GM23338 (cell line): Measurements from ENCODE around the gene CDK14. TPM values are rescaled to one million over a fixed set of nuclear protein-coding genes. Genes with fewer than 3 reads are reported as not detected.

Source experiments
- ATAC-seq: fragments of 200-7000 bp; cut with Tn5 transposase; 3 replicates; pipeline ENCODE4 v1.9.1; 2020
- DNase-seq: peaks from one replicate; pipeline ENCODE4 v3.0.0-alpha.2; 2015; ENCODE audit warnings: low spot score
- H2AFZ ChIP-seq: fragments of 200-600 bp; sonication (generic); 2 replicates; pipeline ENCODE4 v1.8.0; 2016; ENCODE audit warnings: antibody characterized with exemption, mild to moderate bottlenecking, moderate library complexity
- H3F3A ChIP-seq: fragments of 200-600 bp; sonication (generic); replicated peaks from 2 replicates; pipeline ENCODE4 v1.8.0; 2017; ENCODE audit warnings: antibody characterized with exemption, mixed run types, low read depth
- H3K27ac ChIP-seq: fragments of 200-600 bp; sonication (generic); 2 replicates; pipeline ENCODE4 v1.6.1; 2016; ENCODE audit warnings: low read depth
- H3K27me3 ChIP-seq: fragments of 200-600 bp; sonication (generic); 2 replicates; pipeline ENCODE4 v1.8.0; 2016; ENCODE audit warnings: mild to moderate bottlenecking, mixed run types, moderate library complexity; ENCODE audit not compliant: insufficient read depth
- H3K36me3 ChIP-seq: fragments of 200-600 bp; sonication (generic); 2 replicates; pipeline ENCODE4 v1.8.0; 2016; ENCODE audit warnings: mild to moderate bottlenecking; ENCODE audit not compliant: insufficient read depth
- H3K4me1 ChIP-seq: fragments of 200-600 bp; sonication (generic); 2 replicates; pipeline ENCODE4 v1.8.0; 2016; ENCODE audit warnings: mild to moderate bottlenecking, moderate library complexity; ENCODE audit not compliant: insufficient read depth
- H3K4me2 ChIP-seq: fragments of 200-600 bp; sonication (generic); 2 replicates; pipeline ENCODE4 v1.7.1; 2017; ENCODE audit warnings: mixed run types
- H3K4me3 ChIP-seq: fragments of 200-600 bp; sonication (generic); 2 replicates; pipeline ENCODE4 v1.6.1; 2016; ENCODE audit warnings: mixed run types
- H3K79me2 ChIP-seq: fragments of 200-600 bp; sonication (generic); replicated peaks from 2 replicates; pipeline ENCODE4 v1.8.0; 2017; ENCODE audit warnings: mild to moderate bottlenecking; ENCODE audit not compliant: insufficient read depth
- H3K9me2 ChIP-seq: fragments of 200-600 bp; sonication (generic); 2 replicates; pipeline ENCODE4 v1.8.0; 2017; ENCODE audit not compliant: insufficient read depth
- H4K20me1 ChIP-seq: fragments of 200-600 bp; sonication (generic); replicated peaks from 2 replicates; pipeline ENCODE4 v1.8.0; 2017; ENCODE audit warnings: mild to moderate bottlenecking; ENCODE audit not compliant: insufficient read depth
- H3K27ac Mint-ChIP-seq: 2 replicates; pipeline ENCODE4 v1.8.0; 2020; ENCODE audit warnings: inconsistent platforms, mild to moderate bottlenecking, moderate library complexity, mixed read lengths
- H3K27me3 Mint-ChIP-seq: 3 replicates; pipeline ENCODE4 v1.8.0; 2022; ENCODE audit warnings: low read depth, mild to moderate bottlenecking, moderate library complexity, mixed read lengths, inconsistent platforms; ENCODE audit not compliant: insufficient read depth, poor library complexity
- H3K36me3 Mint-ChIP-seq: 3 replicates; pipeline ENCODE4 v1.8.0; 2021; ENCODE audit warnings: low read depth, mild to moderate bottlenecking, inconsistent platforms, moderate library complexity, mixed read lengths
- H3K4me1 Mint-ChIP-seq: 3 replicates; pipeline ENCODE4 v1.8.0; 2020; ENCODE audit warnings: mild to moderate bottlenecking, inconsistent platforms, mixed read lengths
- H3K4me3 Mint-ChIP-seq: 3 replicates; pipeline ENCODE4 v1.8.0; 2021; ENCODE audit warnings: moderate library complexity, mild to moderate bottlenecking, inconsistent platforms, mixed read lengths
- H3K9me3 Mint-ChIP-seq: 3 replicates; pipeline ENCODE4 v1.8.0; 2020; ENCODE audit warnings: moderate library complexity, mild to moderate bottlenecking, inconsistent platforms, mixed read lengths
- CREB1 ChIP-seq: fragments of 250-450 bp; sonication (Bioruptor Pico); IDR thresholded peaks from 2 replicates; pipeline ENCODE4 v1.5.0; 2020; ENCODE audit warnings: low read depth, mild to moderate bottlenecking, moderate library complexity
- EZH2 ChIP-seq: fragments of 200-600 bp; sonication (generic); IDR thresholded peaks from one replicate; pipeline ENCODE4 v1.8.0; 2017; ENCODE audit warnings: antibody characterized with exemption, mild to moderate bottlenecking, low read depth; ENCODE audit not compliant: unreplicated experiment
- EZH2phosphoT487 ChIP-seq: fragments of 200-600 bp; sonication (generic); IDR thresholded peaks from one replicate; pipeline ENCODE4 v1.8.1; 2018; ENCODE audit warnings: antibody characterized with exemption; ENCODE audit not compliant: unreplicated experiment
- JUNB ChIP-seq: IDR thresholded peaks from one replicate; pipeline ENCODE4 v1.6.1; 2016; ENCODE audit warnings: antibody characterized with exemption; ENCODE audit not compliant: unreplicated experiment
- NANOG ChIP-seq: IDR thresholded peaks from 2 replicates; pipeline ENCODE4 v1.6.1; 2016; ENCODE audit warnings: antibody characterized with exemption, borderline replicate concordance
- POLR2AphosphoS5 ChIP-seq: IDR thresholded peaks from 2 replicates; pipeline ENCODE4 v1.6.1; 2016; ENCODE audit warnings: antibody characterized with exemption, low read depth
- STAT1 ChIP-seq: IDR thresholded peaks from one replicate; pipeline ENCODE4 v1.6.1; 2016; ENCODE audit warnings: antibody characterized with exemption; ENCODE audit not compliant: unreplicated experiment
- ZNF114 ChIP-seq: fragments of 250-450 bp; sonication (Bioruptor Pico); IDR thresholded peaks from 2 replicates; pipeline ENCODE4 v1.5.0; 2020; ENCODE audit warnings: mild to moderate bottlenecking, moderate library complexity
- ZNF331 ChIP-seq: fragments of 250-450 bp; sonication (Bioruptor Pico); IDR thresholded peaks from 2 replicates; pipeline ENCODE4 v1.5.0; 2020; ENCODE audit warnings: low read depth, mild to moderate bottlenecking, moderate library complexity
- polyA plus RNA-seq: library from polyadenylated mRNA; unstranded; fragments of >200 nt; fragmentation: Nextera tagmentation; extraction: Ambion mirVana; gene quantifications from 2 replicates; pipeline ENCODE4 v1.2.1, GENCODE V29; 2016
- total RNA-seq: library from RNA; depleted of rRNA; stranded (reverse); fragments of >200 nt; shearing (Covaris generic); gene quantifications from 2 replicates; pipeline ENCODE4 v1.2.3, GENCODE V29; 2014
- TF ChIP-seq, protein P1 (sequence below): fragments of 250-450 bp; sonication (Bioruptor Pico); IDR thresholded peaks from 2 replicates; pipeline ENCODE4 v1.5.0; 2020; ENCODE audit warnings: mild to moderate bottlenecking, moderate library complexity
- TF ChIP-seq, protein P2 (sequence below), 2 experiments: fragments of 200-600 bp in 1 of 2; sonication (generic) in 1 of 2; conservative IDR thresholded peaks; 2 replicates each; pipeline versions ENCODE4 v1.5.1 to v1.6.1; 2016 to 2017; ENCODE audit warnings: antibody characterized with exemption in 2 of 2, low read depth in 2 of 2, mild to moderate bottlenecking in 2 of 2, moderate library complexity in 1 of 2
- TF ChIP-seq, protein P3 (sequence below): IDR thresholded peaks from 2 replicates; pipeline ENCODE4 v1.6.1; 2016; ENCODE audit warnings: antibody characterized with exemption
- TF ChIP-seq, protein P4 (sequence below): IDR thresholded peaks from one replicate; pipeline ENCODE4 v1.6.1; 2018; ENCODE audit warnings: antibody characterized with exemption; ENCODE audit not compliant: unreplicated experiment

CDK14 gene
- total and polyA plus RNA-seq, 2 experiments from 2014 or later, result 11.2 to 24.0 TPM

DNA sequence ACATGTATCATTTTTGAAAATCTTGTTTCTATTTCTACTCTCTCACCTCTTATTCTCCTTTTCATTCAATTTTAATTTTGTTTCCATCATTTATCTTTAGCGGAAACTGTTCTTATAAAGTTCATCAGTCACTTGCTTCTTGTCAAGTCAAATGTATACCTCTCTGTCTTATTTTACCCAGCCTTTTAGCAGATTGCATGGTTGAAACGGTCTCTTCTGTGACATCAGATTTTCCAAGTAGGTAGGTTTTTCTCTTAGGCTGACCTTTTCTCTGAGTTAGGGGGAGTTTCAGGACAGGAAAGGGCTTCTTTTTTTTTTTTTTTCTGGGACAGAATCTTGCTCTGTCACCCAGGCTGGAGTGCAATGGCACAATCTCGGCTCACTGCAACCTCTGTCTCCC lies 195.5 kb downstream of the CDK14 start:
- Histone ChIP-seq H4K20me1 (no peaks in the 10 kb centered on the region), H3K9me2 (no peaks in the 10 kb centered on the region), H3F3A (no peaks in the 10 kb centered on the region), H3K27ac (no peak overlapping the region), H3K4me2 (no peak overlapping the region), H3K79me2 (no peaks in the 10 kb centered on the region), H3K27me3 (no peaks in the 10 kb centered on the region), H3K4me3 (no peak overlapping the region), H3K36me3 (peaks cover 17% of the 10 kb centered on the region), H2AFZ (no peak overlapping the region), H3K4me1 (no peaks in the 10 kb centered on the region)
- peaks cover 41% of the 10 kb centered on the region for H3K36me3 Mint-ChIP-seq
- DNase-seq (no peak), ATAC-seq (no peak)
- peaks cover 5% of the 10 kb centered on the region; the same call in 2 of the 3 replicates for H3K4me1 Mint-ChIP-seq
- peaks cover 31% of the 10 kb centered on the region for H3K9me3 Mint-ChIP-seq
- TF ChIP-seq EZH2 (no peak), JUNB (no peak), CREB1 (CRISPR knock-in tag) (no peak), ZNF114 (CRISPR knock-in tag) (no peak), ZNF331 (CRISPR knock-in tag) (no peak), NANOG (no peak), EZH2phosphoT487 (no peak), POLR2AphosphoS5 (no peak), STAT1 (no peak)
- TF ChIP-seq, protein P1, sequence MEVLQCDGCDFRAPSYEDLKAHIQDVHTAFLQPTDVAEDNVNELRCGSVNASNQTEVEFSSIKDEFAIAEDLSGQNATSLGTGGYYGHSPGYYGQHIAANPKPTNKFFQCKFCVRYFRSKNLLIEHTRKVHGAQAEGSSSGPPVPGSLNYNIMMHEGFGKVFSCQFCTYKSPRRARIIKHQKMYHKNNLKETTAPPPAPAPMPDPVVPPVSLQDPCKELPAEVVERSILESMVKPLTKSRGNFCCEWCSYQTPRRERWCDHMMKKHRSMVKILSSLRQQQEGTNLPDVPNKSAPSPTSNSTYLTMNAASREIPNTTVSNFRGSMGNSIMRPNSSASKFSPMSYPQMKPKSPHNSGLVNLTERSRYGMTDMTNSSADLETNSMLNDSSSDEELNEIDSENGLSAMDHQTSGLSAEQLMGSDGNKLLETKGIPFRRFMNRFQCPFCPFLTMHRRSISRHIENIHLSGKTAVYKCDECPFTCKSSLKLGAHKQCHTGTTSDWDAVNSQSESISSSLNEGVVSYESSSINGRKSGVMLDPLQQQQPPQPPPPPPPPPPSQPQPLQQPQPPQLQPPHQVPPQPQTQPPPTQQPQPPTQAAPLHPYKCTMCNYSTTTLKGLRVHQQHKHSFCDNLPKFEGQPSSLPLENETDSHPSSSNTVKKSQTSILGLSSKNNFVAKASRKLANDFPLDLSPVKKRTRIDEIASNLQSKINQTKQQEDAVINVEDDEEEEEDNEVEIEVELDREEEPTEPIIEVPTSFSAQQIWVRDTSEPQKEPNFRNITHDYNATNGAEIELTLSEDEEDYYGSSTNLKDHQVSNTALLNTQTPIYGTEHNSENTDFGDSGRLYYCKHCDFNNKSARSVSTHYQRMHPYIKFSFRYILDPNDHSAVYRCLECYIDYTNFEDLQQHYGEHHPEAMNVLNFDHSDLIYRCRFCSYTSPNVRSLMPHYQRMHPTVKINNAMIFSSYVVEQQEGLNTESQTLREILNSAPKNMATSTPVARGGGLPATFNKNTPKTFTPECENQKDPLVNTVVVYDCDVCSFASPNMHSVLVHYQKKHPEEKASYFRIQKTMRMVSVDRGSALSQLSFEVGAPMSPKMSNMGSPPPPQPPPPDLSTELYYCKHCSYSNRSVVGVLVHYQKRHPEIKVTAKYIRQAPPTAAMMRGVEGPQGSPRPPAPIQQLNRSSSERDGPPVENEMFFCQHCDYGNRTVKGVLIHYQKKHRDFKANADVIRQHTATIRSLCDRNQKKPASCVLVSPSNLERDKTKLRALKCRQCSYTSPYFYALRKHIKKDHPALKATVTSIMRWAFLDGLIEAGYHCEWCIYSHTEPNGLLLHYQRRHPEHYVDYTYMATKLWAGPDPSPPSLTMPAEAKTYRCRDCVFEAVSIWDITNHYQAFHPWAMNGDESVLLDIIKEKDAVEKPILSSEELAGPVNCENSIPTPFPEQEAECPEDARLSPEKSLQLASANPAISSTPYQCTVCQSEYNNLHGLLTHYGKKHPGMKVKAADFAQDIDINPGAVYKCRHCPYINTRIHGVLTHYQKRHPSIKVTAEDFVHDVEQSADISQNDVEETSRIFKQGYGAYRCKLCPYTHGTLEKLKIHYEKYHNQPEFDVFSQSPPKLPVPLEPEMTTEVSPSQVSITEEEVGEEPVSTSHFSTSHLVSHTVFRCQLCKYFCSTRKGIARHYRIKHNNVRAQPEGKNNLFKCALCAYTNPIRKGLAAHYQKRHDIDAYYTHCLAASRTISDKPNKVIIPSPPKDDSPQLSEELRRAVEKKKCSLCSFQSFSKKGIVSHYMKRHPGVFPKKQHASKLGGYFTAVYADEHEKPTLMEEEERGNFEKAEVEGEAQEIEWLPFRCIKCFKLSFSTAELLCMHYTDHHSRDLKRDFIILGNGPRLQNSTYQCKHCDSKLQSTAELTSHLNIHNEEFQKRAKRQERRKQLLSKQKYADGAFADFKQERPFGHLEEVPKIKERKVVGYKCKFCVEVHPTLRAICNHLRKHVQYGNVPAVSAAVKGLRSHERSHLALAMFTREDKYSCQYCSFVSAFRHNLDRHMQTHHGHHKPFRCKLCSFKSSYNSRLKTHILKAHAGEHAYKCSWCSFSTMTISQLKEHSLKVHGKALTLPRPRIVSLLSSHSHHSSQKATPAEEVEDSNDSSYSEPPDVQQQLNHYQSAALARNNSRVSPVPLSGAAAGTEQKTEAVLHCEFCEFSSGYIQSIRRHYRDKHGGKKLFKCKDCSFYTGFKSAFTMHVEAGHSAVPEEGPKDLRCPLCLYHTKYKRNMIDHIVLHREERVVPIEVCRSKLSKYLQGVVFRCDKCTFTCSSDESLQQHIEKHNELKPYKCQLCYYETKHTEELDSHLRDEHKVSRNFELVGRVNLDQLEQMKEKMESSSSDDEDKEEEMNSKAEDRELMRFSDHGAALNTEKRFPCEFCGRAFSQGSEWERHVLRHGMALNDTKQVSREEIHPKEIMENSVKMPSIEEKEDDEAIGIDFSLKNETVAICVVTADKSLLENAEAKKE (CRISPR knock-in tag), result no peak
- TF ChIP-seq, protein P2, sequence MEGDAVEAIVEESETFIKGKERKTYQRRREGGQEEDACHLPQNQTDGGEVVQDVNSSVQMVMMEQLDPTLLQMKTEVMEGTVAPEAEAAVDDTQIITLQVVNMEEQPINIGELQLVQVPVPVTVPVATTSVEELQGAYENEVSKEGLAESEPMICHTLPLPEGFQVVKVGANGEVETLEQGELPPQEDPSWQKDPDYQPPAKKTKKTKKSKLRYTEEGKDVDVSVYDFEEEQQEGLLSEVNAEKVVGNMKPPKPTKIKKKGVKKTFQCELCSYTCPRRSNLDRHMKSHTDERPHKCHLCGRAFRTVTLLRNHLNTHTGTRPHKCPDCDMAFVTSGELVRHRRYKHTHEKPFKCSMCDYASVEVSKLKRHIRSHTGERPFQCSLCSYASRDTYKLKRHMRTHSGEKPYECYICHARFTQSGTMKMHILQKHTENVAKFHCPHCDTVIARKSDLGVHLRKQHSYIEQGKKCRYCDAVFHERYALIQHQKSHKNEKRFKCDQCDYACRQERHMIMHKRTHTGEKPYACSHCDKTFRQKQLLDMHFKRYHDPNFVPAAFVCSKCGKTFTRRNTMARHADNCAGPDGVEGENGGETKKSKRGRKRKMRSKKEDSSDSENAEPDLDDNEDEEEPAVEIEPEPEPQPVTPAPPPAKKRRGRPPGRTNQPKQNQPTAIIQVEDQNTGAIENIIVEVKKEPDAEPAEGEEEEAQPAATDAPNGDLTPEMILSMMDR (conservative IDR thresholded peaks at IDR 0.05; ENCODE audit: low read depth in 2 of 2), result no peak
- TF ChIP-seq, protein P3, sequence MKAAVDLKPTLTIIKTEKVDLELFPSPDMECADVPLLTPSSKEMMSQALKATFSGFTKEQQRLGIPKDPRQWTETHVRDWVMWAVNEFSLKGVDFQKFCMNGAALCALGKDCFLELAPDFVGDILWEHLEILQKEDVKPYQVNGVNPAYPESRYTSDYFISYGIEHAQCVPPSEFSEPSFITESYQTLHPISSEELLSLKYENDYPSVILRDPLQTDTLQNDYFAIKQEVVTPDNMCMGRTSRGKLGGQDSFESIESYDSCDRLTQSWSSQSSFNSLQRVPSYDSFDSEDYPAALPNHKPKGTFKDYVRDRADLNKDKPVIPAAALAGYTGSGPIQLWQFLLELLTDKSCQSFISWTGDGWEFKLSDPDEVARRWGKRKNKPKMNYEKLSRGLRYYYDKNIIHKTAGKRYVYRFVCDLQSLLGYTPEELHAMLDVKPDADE, result no peak
- TF ChIP-seq, protein P4, sequence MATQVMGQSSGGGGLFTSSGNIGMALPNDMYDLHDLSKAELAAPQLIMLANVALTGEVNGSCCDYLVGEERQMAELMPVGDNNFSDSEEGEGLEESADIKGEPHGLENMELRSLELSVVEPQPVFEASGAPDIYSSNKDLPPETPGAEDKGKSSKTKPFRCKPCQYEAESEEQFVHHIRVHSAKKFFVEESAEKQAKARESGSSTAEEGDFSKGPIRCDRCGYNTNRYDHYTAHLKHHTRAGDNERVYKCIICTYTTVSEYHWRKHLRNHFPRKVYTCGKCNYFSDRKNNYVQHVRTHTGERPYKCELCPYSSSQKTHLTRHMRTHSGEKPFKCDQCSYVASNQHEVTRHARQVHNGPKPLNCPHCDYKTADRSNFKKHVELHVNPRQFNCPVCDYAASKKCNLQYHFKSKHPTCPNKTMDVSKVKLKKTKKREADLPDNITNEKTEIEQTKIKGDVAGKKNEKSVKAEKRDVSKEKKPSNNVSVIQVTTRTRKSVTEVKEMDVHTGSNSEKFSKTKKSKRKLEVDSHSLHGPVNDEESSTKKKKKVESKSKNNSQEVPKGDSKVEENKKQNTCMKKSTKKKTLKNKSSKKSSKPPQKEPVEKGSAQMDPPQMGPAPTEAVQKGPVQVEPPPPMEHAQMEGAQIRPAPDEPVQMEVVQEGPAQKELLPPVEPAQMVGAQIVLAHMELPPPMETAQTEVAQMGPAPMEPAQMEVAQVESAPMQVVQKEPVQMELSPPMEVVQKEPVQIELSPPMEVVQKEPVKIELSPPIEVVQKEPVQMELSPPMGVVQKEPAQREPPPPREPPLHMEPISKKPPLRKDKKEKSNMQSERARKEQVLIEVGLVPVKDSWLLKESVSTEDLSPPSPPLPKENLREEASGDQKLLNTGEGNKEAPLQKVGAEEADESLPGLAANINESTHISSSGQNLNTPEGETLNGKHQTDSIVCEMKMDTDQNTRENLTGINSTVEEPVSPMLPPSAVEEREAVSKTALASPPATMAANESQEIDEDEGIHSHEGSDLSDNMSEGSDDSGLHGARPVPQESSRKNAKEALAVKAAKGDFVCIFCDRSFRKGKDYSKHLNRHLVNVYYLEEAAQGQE, result no peak
- no peak overlapping the region for H3K4me3 Mint-ChIP-seq
- H3K27me3 Mint-ChIP-seq, result no peaks in the 10 kb centered on the region
- no peak overlapping the region for H3K27ac Mint-ChIP-seq
